Islet precursor cell (in vitro differentiated cells): ENCODE measurements around the gene ST7.
"Not testable (repeated sequence)": the region's sequence is repeated elsewhere in the genome, so short reads cannot be mapped to it uniquely, and the experiment has no call there.

Experiments used
- DNase-seq: peaks from one replicate; pipeline ENCODE4 v3.0.0-alpha.2; 2018

The ST7 gene

DNA sequence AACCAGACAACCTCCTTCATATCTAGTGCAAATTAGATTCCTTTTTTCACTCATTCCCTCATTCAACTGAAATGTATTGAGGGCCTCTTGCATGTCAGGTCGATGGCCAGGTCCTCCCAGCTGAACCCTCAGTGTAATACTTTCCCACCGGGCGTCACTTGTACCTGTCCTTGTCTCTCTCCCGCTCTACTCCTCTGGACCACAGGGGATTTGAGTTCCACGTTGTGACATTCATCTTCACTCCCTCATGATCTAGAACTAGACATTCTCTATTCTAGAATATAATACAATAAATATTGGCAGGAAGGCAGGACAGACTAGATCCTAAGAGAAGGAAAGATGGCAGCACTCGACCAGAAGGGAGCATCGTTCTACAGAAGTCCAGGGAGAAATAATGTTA is 285.6 kb downstream of the ST7 start:
- no peak for DNase-seq

DNA sequence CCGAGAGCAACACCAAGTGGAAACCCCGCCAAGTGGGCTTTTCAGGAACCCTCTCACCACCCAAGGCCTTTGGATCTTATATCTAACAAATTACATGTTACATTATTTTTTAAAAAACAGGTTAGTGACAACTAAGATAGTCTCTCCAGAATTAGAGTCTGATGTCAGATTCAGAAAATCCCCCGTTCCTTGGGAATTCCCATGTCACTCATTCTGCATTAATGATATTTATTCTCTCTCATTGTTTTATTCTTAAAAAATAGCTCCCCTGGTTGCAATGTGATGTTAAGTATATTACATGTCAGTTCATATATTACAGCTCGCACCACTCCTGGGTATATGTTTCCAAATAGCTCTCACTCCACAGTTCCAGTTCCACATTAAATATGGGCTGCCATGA is 287.8 kb downstream of the ST7 start:
- DNase-seq: no peak

DNA sequence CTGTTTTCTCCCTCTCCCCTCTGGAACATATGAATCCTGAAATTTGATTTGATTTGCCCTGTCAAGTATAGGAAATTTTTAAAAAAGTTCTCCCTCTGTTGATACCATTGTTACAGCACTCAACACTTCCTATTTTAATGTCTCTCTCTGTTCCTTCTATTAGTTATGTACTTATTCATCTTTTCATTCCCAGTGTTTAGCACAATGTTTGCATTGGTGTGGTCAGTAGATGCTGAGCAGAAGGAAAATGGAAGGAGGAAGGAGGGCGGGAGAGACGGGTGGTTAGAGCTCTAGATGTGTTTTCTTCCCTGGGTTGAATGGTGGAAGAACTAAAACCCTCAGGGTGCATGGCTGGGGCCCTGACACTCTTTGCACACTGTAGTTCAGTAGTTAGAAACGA is 290.1 kb downstream of the ST7 start:
- DNase-seq: no peak

DNA sequence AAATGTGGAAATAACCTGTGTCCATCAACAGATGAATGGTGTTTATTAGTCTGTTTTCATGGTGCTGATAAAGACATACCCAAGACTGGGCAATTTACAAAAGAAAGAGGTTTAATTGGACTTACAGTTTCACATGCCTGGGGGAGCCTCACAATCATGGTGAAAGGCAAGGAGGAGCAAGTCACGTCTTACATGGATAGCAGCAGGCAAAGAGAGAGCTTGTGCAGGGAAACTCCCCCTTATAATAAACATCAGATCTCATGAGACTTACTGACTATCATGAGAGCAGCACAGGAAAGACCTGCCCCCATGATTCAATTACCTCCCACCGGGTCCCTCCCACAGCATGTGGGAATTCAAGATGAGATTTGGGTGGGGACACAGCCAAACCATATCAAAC is 292.4 kb downstream of the ST7 start:
- DNase-seq: not testable (repeated sequence)

DNA sequence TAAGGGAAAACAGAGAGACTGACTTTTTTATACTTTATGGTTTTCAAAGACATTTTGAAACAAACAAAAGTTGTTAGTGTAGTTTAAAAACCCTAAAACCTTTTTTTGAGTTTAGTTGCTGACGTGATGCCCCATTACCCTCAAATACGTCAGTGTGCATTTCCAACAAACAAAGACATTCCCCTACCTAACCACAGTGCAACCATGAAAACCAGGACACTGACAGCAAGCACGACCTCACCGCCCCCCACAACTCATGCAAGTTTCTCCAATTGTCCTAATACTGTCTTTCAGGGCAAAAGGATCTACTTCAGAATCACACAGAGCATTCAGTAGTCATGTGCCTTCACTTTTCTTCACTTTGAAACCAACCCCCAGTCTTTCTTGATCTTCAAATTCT is 294.5 kb downstream of the ST7 start:
- DNase-seq: no peak

DNA sequence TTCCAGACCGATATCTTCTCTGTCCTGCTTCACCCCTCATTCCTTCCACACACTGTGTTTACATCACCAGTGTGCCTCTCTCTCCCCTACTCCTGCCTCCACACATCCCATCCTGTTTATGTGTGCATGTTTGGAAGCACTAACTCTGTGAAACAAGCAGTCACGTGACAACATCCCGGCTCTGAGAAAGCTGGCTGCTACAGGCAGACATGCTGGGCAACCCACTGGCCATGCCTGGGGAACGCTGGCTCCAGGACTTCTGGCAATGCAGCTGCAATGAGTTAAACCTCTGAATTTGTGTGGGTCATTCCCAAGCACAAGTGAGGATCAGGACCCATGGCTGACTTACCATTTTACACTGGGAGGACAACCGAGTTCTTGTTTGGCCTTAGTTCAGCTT is 295.5 kb downstream of the ST7 start:
- DNase-seq: no peak

DNA sequence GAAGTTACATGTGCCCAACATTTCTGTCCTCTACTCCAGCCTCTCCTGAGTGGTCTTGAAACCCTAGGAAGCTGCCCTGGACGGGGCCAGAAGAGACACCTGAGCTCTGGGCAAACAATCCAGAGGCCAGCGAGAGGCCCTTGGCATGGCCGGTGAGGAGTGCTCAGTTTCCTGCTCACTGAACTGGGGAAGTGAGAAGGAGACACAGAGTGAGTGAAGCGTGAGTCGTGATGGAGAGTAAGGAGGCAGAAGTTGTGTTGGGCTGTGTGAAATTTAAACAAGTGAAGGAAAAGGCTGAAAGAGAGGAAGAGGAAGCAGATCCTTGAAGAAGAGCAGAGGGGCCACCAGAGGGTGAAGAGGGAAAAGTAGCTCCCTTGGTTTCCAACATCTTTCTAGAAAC is 296.4 kb downstream of the ST7 start:
- DNase-seq: no peak

DNA sequence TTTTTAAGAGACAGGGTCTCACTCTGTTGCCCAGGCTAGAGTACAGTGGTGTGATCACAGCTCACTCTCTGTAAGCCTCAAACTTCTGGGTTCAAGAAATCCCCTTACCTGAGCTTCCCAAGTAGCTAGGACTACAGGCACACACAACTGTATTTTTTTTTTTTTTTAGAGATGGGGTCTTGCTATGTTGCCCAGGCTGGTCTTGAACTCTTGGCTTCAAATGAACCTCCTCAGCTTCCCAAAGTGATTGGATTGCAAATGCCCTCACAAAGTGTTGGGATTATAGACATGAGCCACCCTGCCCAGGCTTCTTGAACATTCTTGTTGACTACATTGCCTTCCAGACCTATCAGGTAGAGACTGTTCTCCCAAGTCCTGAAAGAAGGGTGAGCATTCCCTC is 296.9 kb downstream of the ST7 start:
- DNase-seq: no peak

DNA sequence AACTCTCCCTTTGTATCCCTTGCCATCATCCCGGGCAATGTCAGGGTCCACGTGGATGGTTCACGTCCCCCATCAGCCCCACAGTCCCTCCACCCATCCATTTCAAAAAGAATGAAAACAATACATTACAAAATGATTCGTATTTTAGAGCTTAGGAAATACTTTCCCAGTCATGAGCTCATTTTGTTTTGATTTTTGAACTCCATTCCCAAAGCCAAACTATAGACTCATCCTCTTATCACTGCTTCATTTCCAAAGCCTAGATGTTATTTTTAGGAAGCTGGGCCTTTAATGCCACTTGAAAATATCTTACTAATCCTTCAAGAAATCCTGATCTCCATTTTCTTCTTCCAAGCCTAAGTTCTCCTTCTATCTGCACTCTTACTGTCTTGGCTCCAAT is 297.5 kb downstream of the ST7 start:
- no peak for DNase-seq

DNA sequence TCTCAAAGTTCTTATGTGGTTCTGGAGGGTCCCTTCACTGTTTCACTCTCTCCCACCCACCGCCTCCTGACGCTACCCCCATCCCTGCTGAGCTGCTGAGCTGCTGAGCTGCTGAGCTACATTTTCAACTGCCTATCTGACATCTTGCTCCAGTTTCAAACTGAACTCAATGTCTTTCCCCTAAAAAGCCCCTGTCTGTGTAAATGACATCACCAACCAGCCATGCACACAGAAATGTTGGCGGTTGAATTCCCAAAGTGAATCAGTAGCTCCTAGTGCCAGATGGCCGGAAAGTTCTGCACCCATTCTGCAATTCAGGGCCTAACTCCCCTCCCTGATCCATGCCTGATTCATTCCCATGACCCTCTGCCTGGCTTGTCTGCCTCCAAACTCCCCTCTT is 298.4 kb downstream of the ST7 start:
- DNase-seq: no peak

DNA sequence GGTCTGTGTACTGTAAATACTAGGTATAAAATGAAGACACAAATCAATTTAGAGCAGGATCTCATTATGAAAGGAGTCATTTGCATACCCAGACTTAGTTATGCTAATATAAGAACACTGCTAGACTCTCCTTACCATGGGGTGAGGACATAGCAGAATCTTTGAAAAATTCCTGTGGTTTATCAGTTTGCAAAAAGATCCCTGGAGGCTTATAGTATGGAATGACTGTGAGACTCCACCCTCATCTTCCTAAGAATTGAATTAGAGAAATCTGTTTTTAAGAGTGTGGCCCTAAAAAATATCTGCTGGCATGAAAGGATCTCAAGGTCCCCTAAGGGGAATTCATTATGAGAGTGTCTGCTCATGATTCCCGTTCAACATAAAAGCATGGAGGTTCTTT is 306.3 kb downstream of the ST7 start:
- no peak for DNase-seq

DNA sequence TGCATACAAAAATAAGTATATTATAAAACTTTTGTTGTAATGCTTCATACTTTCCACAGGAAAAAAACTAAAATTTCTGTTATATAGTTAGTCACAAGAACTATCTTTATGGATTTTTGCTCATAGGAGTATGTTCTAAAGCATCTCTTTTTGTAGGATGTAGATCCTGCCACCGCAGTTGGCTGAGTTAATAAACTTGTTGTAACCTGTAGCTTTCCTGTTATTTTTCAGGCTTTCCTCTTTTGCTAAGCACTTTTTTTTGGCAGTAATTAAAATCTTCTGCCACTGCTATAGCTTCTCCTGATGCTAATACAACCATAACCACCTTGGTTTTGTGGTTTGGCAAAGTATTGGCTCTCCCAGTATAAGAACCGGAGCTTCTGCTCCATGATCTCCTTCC is 309.2 kb downstream of the ST7 start:
- no peak for DNase-seq

DNA sequence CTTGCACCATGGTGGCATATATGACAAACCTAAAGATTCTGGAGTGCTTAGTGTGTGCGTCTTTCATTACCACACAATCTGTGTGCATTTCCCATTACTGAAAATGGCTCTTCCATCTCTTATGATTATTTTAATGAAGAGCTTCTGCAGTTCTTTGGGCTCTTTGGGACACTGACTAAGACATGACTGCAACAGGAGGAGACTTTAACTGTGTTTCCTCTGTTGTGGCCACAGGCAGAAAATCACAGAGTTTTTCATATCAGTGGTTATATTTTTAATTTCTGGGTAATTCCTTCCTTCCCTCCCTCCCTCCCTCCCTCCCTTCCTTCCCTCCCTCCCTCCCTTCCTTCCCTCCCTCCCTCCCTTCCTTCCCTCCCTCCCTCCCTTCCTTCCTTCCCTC is 311.4 kb downstream of the ST7 start:
- DNase-seq: no peak

DNA sequence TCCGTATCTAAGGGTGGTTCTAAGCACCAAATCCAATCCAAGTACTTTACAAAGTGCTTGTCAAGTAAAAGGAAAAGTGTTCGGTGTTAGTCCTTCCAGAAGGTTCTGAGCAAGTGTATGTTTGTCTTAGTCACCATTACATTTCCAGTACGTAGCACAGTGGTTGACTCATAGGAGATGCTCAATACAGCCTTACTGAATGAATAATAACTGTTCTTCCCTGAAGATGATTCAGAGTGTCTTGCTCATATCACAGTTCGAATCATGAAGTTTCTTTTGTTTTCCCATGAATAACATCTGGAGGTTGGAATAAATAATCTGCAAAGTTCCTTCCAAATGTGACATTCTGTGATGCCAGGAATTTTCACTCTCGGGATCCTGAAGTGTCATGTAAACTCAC is 316.1 kb downstream of the ST7 start:
- no peak for DNase-seq

DNA sequence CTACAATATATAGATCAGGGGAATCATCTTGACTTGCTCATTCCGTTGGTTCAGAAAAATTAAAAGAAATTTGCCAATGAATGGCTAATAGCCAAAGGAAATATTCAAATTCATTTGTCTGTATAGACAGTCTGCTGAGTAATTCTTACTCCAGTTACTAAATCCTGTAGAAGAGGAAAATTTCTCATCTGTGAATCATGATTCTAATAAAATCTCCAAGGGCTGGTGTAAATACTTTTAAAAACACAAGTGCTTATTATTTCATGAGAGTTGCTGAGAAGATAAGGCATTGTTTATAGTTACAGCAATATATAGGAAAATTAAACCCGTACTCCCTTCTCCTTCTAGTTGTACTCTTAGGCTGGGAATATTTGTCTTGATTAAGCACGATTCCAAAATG is 316.6 kb downstream of the ST7 start:
- no peak for DNase-seq

DNA sequence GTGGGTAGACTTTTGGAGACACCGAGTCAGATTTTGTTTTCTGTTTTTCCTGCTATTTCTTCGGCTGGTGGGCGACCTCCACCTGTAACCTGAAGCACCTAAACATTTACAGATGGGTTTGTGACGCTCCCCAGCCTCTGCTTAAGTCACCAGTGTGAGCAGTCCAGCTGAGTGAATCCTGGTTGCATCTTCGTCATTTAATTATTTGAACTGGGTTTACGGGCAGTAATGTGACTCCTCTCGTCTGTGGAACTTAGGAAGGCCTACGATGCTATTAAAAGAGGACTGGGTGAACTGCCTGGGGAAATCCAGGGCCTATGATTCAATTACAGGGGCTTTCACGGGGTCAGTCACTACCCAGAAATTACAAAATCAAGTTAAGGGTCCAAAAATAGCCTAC is 317.1 kb downstream of the ST7 start:
- DNase-seq: no peak

DNA sequence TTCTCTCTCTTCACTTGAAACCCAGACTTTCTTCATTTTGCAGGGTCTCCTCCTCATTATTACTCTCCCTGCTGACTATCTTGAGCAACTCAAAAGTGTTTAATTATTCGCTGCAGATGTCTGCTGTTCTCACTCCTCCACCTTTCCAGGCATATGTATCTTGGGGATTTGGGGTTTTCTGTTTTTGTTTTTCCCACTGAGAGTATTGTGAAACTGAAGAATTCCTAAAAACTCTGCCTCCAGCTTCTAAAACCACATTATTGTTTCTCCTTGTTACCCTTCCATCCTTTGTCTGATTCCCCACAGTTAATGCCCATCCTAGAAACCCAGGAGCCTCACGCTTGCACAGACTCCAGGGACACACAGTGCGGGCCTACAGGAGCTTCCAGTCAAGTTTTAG is 318.3 kb downstream of the ST7 start:
- DNase-seq: no peak

DNA sequence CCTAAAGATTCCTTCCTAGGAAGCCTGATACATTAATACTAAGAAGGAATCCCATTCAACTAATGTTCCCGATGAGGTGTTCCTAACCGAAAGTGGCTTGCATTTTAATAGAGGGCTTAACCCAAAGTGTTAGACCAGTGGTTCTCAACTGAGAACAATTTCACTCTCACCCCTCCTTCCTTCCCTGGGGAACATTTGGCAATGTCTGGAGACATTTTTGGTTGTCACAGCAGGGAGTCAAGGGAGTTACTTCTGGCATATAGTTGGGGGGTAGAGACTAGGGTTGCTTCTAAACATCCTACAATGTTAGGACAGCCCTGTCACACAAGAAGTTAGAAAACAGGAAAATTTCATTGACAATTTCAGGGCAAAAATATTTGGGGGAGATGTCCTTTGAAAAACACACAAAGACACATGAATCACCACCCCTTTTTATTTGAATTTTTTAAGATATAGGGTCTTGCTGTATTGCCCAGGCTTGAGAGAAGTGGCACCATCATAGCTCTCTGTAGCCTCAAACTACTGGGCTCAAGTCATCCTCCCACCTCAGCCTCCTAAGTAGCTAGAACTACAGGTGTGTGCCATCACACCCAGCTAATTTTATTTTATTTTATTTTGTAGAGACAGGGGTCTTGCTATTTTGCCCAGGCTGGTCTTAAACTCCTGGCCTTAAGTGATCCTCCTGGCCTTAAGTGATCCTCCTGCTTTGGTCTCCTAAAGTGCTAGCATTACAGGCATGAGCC is 318.9 kb downstream of the ST7 start:
- no peak for DNase-seq

DNA sequence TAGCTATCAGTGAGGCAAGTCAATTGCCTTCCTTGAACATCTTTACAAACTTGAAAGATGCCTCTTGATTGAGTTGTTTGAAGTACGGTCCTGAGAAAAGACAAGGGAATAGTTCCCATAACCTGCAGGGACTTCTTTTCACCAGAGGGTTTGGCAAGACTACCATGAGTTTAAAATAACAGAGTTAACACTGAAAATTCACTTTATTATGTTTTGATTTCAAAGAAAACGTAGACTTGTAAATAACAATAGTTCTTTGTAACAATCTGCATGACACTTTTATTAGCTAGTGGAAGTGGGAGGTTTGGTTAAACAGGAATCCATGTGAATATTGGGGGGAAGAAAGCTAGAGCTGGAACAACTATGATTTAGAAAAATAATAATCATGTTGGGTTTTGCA is 320.0 kb downstream of the ST7 start:
- DNase-seq: no peak

DNA sequence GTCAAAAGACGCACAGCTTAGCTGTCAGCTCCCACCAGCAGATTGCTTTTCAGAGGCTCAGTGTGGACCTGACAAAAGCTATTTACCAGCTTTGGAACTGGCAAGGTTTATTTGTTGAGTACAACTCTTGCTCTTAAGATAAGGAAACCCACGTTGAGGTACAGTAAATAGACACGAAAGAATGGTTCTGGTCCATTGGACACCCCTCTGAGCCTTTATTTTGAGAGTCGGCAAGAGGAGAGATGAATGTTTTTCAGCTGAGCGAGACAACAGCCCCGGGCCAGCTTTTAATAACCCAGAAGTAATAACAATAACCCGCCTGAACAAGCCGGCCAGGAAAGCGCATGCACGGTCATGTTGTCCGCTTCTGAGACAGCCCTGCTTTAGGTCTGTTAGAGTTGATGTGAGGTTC is 320.5 kb downstream of the ST7 start:
- no peak for DNase-seq

DNA sequence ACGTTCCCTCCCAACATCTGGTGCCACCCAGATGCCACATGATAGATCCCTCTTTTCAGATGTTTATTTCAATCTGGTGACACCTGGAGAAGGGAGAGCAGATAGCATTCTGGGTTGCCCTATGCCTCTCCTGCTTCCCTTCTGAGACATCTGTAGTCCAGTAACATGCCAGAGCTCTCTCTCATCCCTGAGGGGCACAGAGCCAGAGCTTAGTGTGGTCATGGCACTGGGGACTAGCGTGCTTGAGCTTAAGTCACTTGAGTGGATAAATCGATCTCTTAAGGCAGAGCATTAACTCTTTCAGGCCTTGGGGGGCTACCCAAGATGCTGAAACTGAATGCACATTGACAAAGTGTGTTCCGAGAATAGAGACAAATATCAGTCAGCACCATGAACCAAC is 321.6 kb downstream of the ST7 start:
- no peak for DNase-seq

DNA sequence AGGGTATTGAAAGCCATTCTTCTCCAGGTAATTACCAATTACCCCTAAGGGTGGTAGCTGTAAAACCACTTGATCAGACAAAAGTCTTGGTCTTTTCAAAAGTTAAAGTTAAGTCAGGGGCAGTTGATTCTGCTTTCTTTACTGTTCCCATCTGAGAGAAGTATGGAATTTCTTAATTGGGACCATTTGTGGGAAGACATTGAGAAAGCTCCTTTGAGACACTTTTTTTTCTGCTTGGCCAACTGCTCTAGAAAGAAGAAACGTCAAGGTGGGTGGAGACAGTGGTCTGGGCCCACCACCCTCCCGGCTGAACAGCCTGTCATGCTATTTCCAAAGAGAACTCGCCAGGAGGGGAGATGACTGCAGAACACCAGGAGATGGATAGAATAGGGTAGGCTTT is 324.3 kb downstream of the ST7 start:
- DNase-seq: no peak

DNA sequence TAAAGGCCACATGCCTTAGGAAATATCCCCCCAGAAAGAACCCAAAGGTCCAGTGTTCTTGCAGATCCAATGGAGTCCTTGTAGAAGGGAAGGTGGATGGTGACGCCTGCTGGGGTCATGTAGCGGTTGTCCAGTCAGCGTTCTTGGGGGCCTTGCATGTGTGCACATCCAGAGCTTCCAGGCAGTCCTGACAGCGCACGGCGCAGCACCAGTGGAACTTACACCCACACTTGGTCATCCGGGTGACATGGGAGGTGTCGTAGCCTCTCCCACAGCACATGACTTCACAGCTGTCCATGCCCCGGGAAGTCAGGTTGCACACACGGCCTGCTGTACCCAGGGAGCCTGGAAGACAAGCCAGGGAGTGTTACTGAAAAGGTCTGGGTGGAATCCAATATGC is 324.7 kb downstream of the ST7 start:
- DNase-seq: no peak

DNA sequence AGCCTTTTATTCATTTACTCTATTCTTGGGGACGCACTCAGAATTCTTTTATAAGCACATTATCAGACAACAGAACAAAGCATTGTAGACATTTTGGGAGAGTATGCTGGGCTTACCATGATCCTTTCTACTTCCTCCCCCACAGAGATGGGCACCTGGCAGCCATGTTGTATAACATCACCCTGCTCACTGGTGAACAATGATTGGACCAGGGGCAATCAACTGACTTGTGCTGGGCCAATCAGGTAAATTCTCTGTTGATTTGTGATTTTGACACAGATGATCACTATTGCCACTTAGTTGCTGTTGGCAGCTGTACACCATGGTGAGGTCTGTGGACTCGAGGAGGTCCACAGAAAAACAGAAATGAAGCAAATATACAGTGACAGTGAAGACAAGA is 325.9 kb downstream of the ST7 start:
- no peak for DNase-seq
